GM12872 (cell line): Measurements from ENCODE around the gene R3HDM4.

ENCODE experiments used
- CTCF ChIP-seq: IDR thresholded peaks from 3 replicates; pipeline ENCODE4 v1.5.1; 2011; ENCODE audit warnings: low read depth, mild to moderate bottlenecking, low read length, moderate library complexity; ENCODE audit not compliant: insufficient read depth

Gene R3HDM4

GRCh38 chr19:938233-938923 lies 25.4 kb upstream of the R3HDM4 start:
- no peak for TF ChIP-seq CTCF

GRCh38 chr19:937259-937694 lies 24.3 kb upstream of the R3HDM4 start:
- no peak for TF ChIP-seq CTCF

- TF ChIP-seq CTCF = no peak
Measured at GRCh38 chr19:936175-936546, 23.1 kb upstream of the R3HDM4 start.

- no peak for TF ChIP-seq CTCF
Measured at GRCh38 chr19:934865-935479, 22.0 kb upstream of the R3HDM4 start.

GRCh38 chr19:934197-934840 lies 21.3 kb upstream of the R3HDM4 start:
- TF ChIP-seq CTCF = no peak

- no peak for TF ChIP-seq CTCF
Measured at GRCh38 chr19:933553-933882, 20.5 kb upstream of the R3HDM4 start.

- TF ChIP-seq CTCF = no peak
Measured at GRCh38 chr19:932648-933552, 19.9 kb upstream of the R3HDM4 start.
